Endothelial cell (in vitro differentiated cells): ENCODE data around the gene SLC34A1. TPM values are rescaled to one million over a fixed set of nuclear protein-coding genes. Genes with fewer than 3 reads are reported as not detected.
"Not testable (repeated sequence)": the region's sequence is repeated elsewhere in the genome, so short reads cannot be mapped to it uniquely, and the experiment has no call there.

Experiments used
- DNase-seq: peaks from one replicate; pipeline ENCODE4 v3.0.0; 2021; ENCODE audit warnings: low spot score
- H3K27ac Mint-ChIP-seq: one replicate; pipeline ENCODE4 v1.8.0; 2021; ENCODE audit warnings: mixed read lengths, inconsistent platforms; ENCODE audit not compliant: unreplicated experiment
- H3K27me3 Mint-ChIP-seq: one replicate; pipeline ENCODE4 v1.8.0; 2021; ENCODE audit warnings: mild to moderate bottlenecking, moderate library complexity, mixed read lengths, inconsistent platforms; ENCODE audit not compliant: unreplicated experiment
- H3K36me3 Mint-ChIP-seq: one replicate; pipeline ENCODE4 v1.8.0; 2021; ENCODE audit warnings: mild to moderate bottlenecking, low read depth, mixed read lengths, inconsistent platforms; ENCODE audit not compliant: unreplicated experiment
- H3K4me1 Mint-ChIP-seq: one replicate; pipeline ENCODE4 v1.8.0; 2021; ENCODE audit warnings: mild to moderate bottlenecking, mixed read lengths, inconsistent platforms; ENCODE audit not compliant: unreplicated experiment
- H3K4me3 Mint-ChIP-seq: one replicate; pipeline ENCODE4 v1.8.0; 2021; ENCODE audit warnings: mild to moderate bottlenecking, mixed read lengths, inconsistent platforms; ENCODE audit not compliant: unreplicated experiment
- H3K9me3 Mint-ChIP-seq: one replicate; pipeline ENCODE4 v1.8.0; 2021; ENCODE audit warnings: mixed read lengths, inconsistent platforms; ENCODE audit not compliant: unreplicated experiment
- CTCF ChIP-seq: fragments of 200-600 bp; sonication (generic); IDR thresholded peaks from one replicate; pipeline ENCODE4 v1.5.0; 2021; ENCODE audit warnings: antibody characterized with exemption; ENCODE audit not compliant: unreplicated experiment
- total RNA-seq: library from RNA; stranded (reverse); fragmentation: NEBNext Ultra II Directional; extraction: Animal tissue kit (Norgen Biotek cat#: 25700); gene quantifications from one replicate; pipeline ENCODE4 v1.2.1, GENCODE V29; 2021; ENCODE audit not compliant: unreplicated experiment

Gene SLC34A1
- total RNA-seq, 1 donor from 2014 or later = not detected

GRCh38 chr5:177409043-177409801, 25.0 kb downstream of the SLC34A1 start, which contains the start of gene F12:
F12 (minus strand) TSS chr5:177409564; CDS start chr5:177409527, 37 bp downstream.
- no peak for TF ChIP-seq CTCF
- peaks cover 3% of the 10 kb centered on the region for H3K27me3 Mint-ChIP-seq
- H3K4me1 Mint-ChIP-seq = peaks cover 2% of the 10 kb centered on the region
- no peak within 1 kb of the TSS for H3K27ac Mint-ChIP-seq
- no peak for DNase-seq
- no peaks in the 10 kb centered on the region for H3K36me3 Mint-ChIP-seq
- no peak within 1 kb of the TSS for H3K4me3 Mint-ChIP-seq
- H3K9me3 Mint-ChIP-seq = no peaks in the 10 kb centered on the region

GRCh38 chr5:177410575-177410974, 26.3 kb downstream of the SLC34A1 start:
- Mint-ChIP-seq H3K27me3 (peaks cover 2% of the 10 kb centered on the region), H3K4me3 (no peak overlapping the region)
- no peak for TF ChIP-seq CTCF

GRCh38 chr5:177412603-177413233, 28.5 kb downstream of the SLC34A1 start:
- H3K4me3 Mint-ChIP-seq = no peak overlapping the region
- H3K4me1 Mint-ChIP-seq = peaks cover 12% of the 10 kb centered on the region
- H3K9me3 Mint-ChIP-seq = no peaks in the 10 kb centered on the region
- no peak for DNase-seq
- no peak for TF ChIP-seq CTCF
- no peaks in the 10 kb centered on the region for H3K36me3 Mint-ChIP-seq
- H3K27me3 Mint-ChIP-seq = peaks cover 4% of the 10 kb centered on the region
- H3K27ac Mint-ChIP-seq = no peak overlapping the region

More at GRCh38 chr5:177410575-177410974, 26.3 kb downstream of the SLC34A1 start:
- Mint-ChIP-seq H3K27ac (no peak overlapping the region), H3K36me3 (no peaks in the 10 kb centered on the region), H3K4me1 (peaks cover 7% of the 10 kb centered on the region), H3K9me3 (no peaks in the 10 kb centered on the region)
- DNase-seq = no peak

- TF ChIP-seq CTCF = no peak
- Mint-ChIP-seq H3K27ac (peak overlapping the region; percentile 50), H3K4me3 (no peak overlapping the region), H3K9me3 (no peaks in the 10 kb centered on the region), H3K36me3 (no peaks in the 10 kb centered on the region), H3K4me1 (peaks cover 12% of the 10 kb centered on the region), H3K27me3 (peaks cover 4% of the 10 kb centered on the region)
- DNase-seq = no peak
Measured at GRCh38 chr5:177414481-177414880, 30.2 kb downstream of the SLC34A1 start.

DNA sequence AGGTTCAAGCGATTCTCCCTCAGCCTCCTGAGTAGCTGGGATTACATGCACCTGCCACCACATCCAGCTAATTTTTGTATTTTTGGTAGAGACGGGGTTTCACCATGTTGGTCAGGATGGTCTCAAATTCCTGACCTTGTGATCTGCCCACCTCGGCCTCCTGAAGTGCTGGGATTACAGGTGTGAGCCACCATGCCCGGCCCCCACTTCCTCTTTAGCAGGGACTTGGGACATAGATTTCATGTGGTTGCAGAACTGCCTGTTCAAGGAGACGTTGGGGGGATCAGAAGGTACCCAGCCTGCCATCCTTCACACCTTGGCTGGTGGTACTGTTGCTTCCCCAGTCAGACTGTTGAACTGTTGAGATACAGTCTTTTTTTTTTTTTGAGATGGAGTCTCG, 32.8 kb downstream of the SLC34A1 start:
- not testable (repeated sequence) for DNase-seq, H3K27me3 Mint-ChIP-seq, H3K36me3 Mint-ChIP-seq, H3K27ac Mint-ChIP-seq, H3K4me3 Mint-ChIP-seq, H3K9me3 Mint-ChIP-seq
- H3K4me1 Mint-ChIP-seq = peaks cover 12% of the 10 kb centered on the region
